Upper lobe of left lung (tissue), 6 donors: ENCODE measurements around the gene LPAR4. TPM values are rescaled to one million over a fixed set of nuclear protein-coding genes. Genes with fewer than 3 reads are reported as not detected.
A peak's percentile ranks its signal among the peaks of the same experiment; 100 is the strongest.

Experiments
- ATAC-seq, 2 donors: fragments of 200-7000 bp; cut with Tn5 transposase; one replicate each; pipeline ENCODE4 v1.9.1; 2022; ENCODE audit warnings: mild to moderate bottlenecking in 2 of 2, moderate library complexity in 2 of 2; ENCODE audit not compliant: low FRiP score in 2 of 2
- DNase-seq, 2 donors: peaks; one replicate each; pipeline ENCODE4 v3.0.0-alpha.2; 2019 to 2020
- H3K27ac ChIP-seq, 4 donors: fragments of 200-600 bp; sonication (generic); one replicate each; pipeline ENCODE4 v1.5.1; 2016 to 2019
- H3K27me3 ChIP-seq, 4 donors: fragments of 200-600 bp; sonication (generic); one replicate each; pipeline ENCODE4 v1.5.1; 2017 to 2019
- H3K36me3 ChIP-seq, 4 donors: fragments of 200-600 bp; sonication (generic); one replicate each; pipeline ENCODE4 v1.5.1; 2016 to 2019
- H3K4me1 ChIP-seq, 4 donors: fragments of 200-600 bp; sonication (generic); one replicate each; pipeline ENCODE4 v1.5.1; 2018 to 2019
- H3K4me3 ChIP-seq, 4 donors: fragments of 200-600 bp; sonication (generic); one replicate each; pipeline ENCODE4 v1.5.1; 2017 to 2019; ENCODE audit warnings: mild to moderate bottlenecking in 2 of 4, moderate library complexity in 1 of 4
- H3K9me3 ChIP-seq, 4 donors: fragments of 200-600 bp; sonication (generic); one replicate each; pipeline ENCODE4 v1.5.1; 2018 to 2019
- EP300 ChIP-seq, 4 donors: sonication (generic); formaldehyde crosslinking; IDR thresholded peaks; one replicate each; pipeline ENCODE4 v1.5.1; 2017; ENCODE audit warnings: antibody characterized with exemption in 4 of 4, control low read depth in 2 of 4
- POLR2A ChIP-seq, 4 donors: fragments of 450-650 bp; IDR thresholded peaks; one replicate each; pipeline ENCODE4 v1.5.1; 2016 to 2017; ENCODE audit warnings: antibody characterized with exemption in 4 of 4, mild to moderate bottlenecking in 2 of 4
- POLR2AphosphoS5 ChIP-seq, 2 donors: sonication (generic); formaldehyde crosslinking; IDR thresholded peaks; one replicate each; pipeline ENCODE4 v1.5.1; 2017; ENCODE audit warnings: antibody characterized with exemption in 2 of 2
- WGBS, 2 donors: methylation state at CpG; one replicate each; pipeline ENCODE4 v1.1.5; 2017 to 2018; 5-methylcytosine and 5-hydroxymethylcytosine counted together
- total RNA-seq, 6 donors: library from RNA; depleted of rRNA in 4 of 6; stranded (reverse); fragments of >200 nt in 4 of 6; gene quantifications; one replicate each; pipeline versions ENCODE4 v1.1.0 to v1.2.1, GENCODE V29; 2016 to 2021
- TF ChIP-seq, protein P1 (sequence below), 6 experiments: fragments of 450-650 bp in 4 of 6; fragments of 200-600 bp in 2 of 6; sonication (generic) in 2 of 6; IDR thresholded peaks; one replicate each; pipeline ENCODE4 v1.5.1; 2016 to 2019; ENCODE audit warnings: antibody characterized with exemption in 6 of 6
- donor health status: DM: no; HTN: no; CAD: no; lungs with moderate emphysema.
- donor health status: DM: no; HTN: yes; CAD: no; lungs with severe emphysema.

LPAR4 gene, protein sequence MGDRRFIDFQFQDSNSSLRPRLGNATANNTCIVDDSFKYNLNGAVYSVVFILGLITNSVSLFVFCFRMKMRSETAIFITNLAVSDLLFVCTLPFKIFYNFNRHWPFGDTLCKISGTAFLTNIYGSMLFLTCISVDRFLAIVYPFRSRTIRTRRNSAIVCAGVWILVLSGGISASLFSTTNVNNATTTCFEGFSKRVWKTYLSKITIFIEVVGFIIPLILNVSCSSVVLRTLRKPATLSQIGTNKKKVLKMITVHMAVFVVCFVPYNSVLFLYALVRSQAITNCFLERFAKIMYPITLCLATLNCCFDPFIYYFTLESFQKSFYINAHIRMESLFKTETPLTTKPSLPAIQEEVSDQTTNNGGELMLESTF
- total RNA-seq: under 1 TPM in 2 of 6 donors, not detected in 4; 0.10 to 0.14 TPM

- H3K9me3 ChIP-seq: no peaks in the 10 kb centered on the region
- H3K27ac ChIP-seq: no peak within 1 kb of the TSS
- TF ChIP-seq POLR2AphosphoS5 (IDR thresholded peaks at IDR 0.05): no peak
- TF ChIP-seq, protein P1, sequence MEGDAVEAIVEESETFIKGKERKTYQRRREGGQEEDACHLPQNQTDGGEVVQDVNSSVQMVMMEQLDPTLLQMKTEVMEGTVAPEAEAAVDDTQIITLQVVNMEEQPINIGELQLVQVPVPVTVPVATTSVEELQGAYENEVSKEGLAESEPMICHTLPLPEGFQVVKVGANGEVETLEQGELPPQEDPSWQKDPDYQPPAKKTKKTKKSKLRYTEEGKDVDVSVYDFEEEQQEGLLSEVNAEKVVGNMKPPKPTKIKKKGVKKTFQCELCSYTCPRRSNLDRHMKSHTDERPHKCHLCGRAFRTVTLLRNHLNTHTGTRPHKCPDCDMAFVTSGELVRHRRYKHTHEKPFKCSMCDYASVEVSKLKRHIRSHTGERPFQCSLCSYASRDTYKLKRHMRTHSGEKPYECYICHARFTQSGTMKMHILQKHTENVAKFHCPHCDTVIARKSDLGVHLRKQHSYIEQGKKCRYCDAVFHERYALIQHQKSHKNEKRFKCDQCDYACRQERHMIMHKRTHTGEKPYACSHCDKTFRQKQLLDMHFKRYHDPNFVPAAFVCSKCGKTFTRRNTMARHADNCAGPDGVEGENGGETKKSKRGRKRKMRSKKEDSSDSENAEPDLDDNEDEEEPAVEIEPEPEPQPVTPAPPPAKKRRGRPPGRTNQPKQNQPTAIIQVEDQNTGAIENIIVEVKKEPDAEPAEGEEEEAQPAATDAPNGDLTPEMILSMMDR (IDR thresholded peaks at IDR 0.05): no peak
- no peak for TF ChIP-seq EP300 (IDR thresholded peaks at IDR 0.05)
- TF ChIP-seq POLR2A (IDR thresholded peaks at IDR 0.05): no peak
- no peak for DNase-seq
- WGBS, 2 donors: 7 to 28% methylated on average over 4 to 9 of the region's 9 CpGs
- no peaks in the 10 kb centered on the region for H3K36me3 ChIP-seq
- H3K4me1 ChIP-seq: no peaks in the 10 kb centered on the region
- H3K27me3 ChIP-seq: no peaks in the 10 kb centered on the region
- no peak for ATAC-seq
- H3K4me3 ChIP-seq: peak within 1 kb of the TSS in 2 of 4 donors; percentile 10 to 19
These were observed at the start of gene LPAR4 for GRCh38 chrX:78747489-78747888. Gene LPAR4 (plus strand): TSS chrX:78747720. CDS start chrX:78754870, 7,150 bp downstream.

DNA sequence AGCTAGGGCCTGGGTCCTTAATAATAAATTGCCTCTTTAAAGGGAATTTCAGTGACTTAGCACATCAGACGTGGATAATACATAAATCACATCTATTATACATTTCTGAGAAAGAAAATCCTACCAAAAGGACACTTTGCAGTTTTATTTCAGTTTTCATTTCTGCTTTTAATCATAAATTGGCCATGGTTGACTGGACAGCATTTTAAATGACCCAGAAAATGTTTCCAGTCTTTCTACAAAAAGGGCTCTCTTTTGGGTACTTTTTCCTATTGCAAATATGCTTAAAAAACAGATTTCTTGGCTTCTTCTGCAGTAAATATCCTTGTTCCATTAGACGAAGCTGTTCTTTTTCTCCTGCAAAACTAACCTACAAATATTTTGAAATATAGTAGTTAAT, 41.4 kb upstream of the LPAR4 start:
- TF ChIP-seq EP300 (IDR thresholded peaks at IDR 0.05) (no peak), POLR2A (IDR thresholded peaks at IDR 0.05) (no peak), POLR2AphosphoS5 (IDR thresholded peaks at IDR 0.05) (no peak)
- TF ChIP-seq, protein P1 (IDR thresholded peaks at IDR 0.05): no peak
- Histone ChIP-seq H3K9me3 (no peaks in the 10 kb centered on the region), H3K27ac (no peak overlapping the region), H3K36me3 (no peaks in the 10 kb centered on the region), H3K4me3 (no peak overlapping the region), H3K27me3 (no peaks in the 10 kb centered on the region), H3K4me1 (no peaks in the 10 kb centered on the region)
- no peak for DNase-seq
- WGBS, 2 donors: 52 to 62% methylated on average over 2 of the region's 2 CpGs
- no peak for ATAC-seq

DNA sequence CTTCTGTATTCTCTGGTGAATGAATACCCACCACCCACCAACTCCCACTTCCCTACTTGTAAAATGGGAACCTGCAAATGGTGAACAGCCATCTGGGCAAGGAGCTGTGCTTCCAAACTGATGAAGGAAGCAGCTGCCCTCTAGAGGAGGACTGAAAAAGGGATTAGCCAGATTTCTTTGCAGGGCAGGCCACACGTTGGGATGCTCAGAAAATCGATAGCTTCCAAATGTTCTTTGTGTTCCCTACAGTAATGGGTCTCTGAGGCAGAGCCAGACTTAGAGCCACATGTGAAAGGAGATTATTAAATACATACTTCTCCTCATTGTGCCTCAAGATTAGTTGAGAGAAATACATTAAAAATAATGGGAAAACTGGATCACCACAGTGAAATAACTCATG, 39.3 kb upstream of the LPAR4 start:
- Histone ChIP-seq H3K27ac (no peak overlapping the region), H3K27me3 (no peaks in the 10 kb centered on the region), H3K36me3 (no peaks in the 10 kb centered on the region), H3K4me1 (no peaks in the 10 kb centered on the region), H3K9me3 (no peaks in the 10 kb centered on the region), H3K4me3 (no peak overlapping the region)
- peak in 1 of 2 donors; percentile 34 for ATAC-seq
- DNase-seq: no peak
- TF ChIP-seq EP300 (IDR thresholded peaks at IDR 0.05) (no peak), POLR2AphosphoS5 (IDR thresholded peaks at IDR 0.05) (no peak)
- TF ChIP-seq, protein P1 (IDR thresholded peaks at IDR 0.05): peak in 2 of 6 experiments; percentile 12 to 14
- WGBS, 2 donors: 38 to 42% methylated on average over 2 of the region's 2 CpGs

DNA sequence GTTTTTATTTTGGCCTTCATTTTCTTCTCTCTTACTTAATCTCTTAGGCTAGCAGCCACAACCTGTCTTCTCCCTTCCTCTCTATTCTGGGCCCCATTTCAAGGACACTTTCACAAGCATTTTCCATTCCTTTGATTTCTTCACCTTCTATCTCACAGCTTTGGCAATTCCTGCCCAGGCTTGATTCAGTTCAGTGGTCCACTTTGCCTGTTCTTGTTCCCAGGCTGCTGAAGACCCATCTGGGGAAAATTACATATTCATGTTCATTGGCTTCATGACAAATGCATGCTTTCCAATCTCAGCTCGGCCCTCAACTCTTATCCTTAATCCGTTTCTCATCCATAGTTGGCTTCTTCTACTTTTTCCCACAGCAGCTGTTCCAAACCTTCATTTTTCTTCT, 38.7 kb upstream of the LPAR4 start:
- H3K9me3 ChIP-seq: no peaks in the 10 kb centered on the region
- TF ChIP-seq POLR2AphosphoS5 (IDR thresholded peaks at IDR 0.05) (no peak), EP300 (IDR thresholded peaks at IDR 0.05) (no peak), POLR2A (IDR thresholded peaks at IDR 0.05) (no peak)
- TF ChIP-seq, protein P1 (IDR thresholded peaks at IDR 0.05): no peak
- H3K27ac ChIP-seq: no peak overlapping the region
- 65 to 87% methylated on average over 2 of the region's 2 CpGs for WGBS, 2 donors
- DNase-seq: no peak
- H3K4me3 ChIP-seq: no peak overlapping the region
- no peaks in the 10 kb centered on the region for H3K36me3 ChIP-seq
- H3K27me3 ChIP-seq: no peaks in the 10 kb centered on the region
- H3K4me1 ChIP-seq: no peaks in the 10 kb centered on the region
- no peak for ATAC-seq

DNA sequence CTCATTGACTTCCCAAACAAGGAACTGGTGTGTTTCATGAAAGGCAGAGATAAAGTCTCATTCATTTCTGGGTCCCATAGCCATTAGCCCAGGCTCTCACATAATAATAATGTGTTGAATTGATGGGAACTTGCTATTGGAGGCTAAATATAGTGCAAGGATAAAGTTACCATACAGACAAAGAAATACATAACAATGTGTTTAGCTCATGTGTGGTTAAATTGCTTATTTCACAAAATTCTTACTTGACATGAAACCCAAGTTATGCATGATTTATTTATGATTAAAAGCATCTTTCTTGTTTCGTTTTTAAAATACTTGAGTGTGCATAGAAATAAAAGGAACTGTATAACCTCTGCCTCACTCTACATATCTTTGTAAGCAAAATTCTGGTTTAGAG, 37.3 kb upstream of the LPAR4 start:
- TF ChIP-seq POLR2A (IDR thresholded peaks at IDR 0.05) (no peak), POLR2AphosphoS5 (IDR thresholded peaks at IDR 0.05) (no peak), EP300 (IDR thresholded peaks at IDR 0.05) (no peak)
- TF ChIP-seq, protein P1 (IDR thresholded peaks at IDR 0.05): no peak
- DNase-seq: no peak
- Histone ChIP-seq H3K4me3 (no peak overlapping the region), H3K27me3 (no peaks in the 10 kb centered on the region), H3K36me3 (no peaks in the 10 kb centered on the region), H3K27ac (no peak overlapping the region), H3K9me3 (no peaks in the 10 kb centered on the region), H3K4me1 (no peaks in the 10 kb centered on the region)
- no peak for ATAC-seq
- WGBS, 2 donors: 37 to 70% methylated on average over 1 of the region's 1 CpG
